AG04450 (cell line): ENCODE results near the gene GPR152. TPM values are rescaled to one million over a fixed set of nuclear protein-coding genes. Genes with fewer than 3 reads are reported as not detected.
A peak's percentile ranks its signal among the peaks of the same experiment; 100 is the strongest.

Experiments used
- CTCF ChIA-PET: fragments of 300-600, 350-600 bp; formaldehyde crosslinking; extraction: SDS; loops from one replicate; lab custom pipeline; 2022; ENCODE audit warnings: antibody characterized with exemption, inconsistent platforms; lab: Charles Lee
- POLR2A ChIA-PET: fragments of 350-600 bp; formaldehyde crosslinking; extraction: SDS; loops from one replicate; lab custom pipeline; 2021; ENCODE audit warnings: antibody characterized with exemption, inconsistent platforms; lab: Yijun Ruan, JAX
- DNase-seq: peaks from one replicate; pipeline ENCODE4 v3.0.0-alpha.2; 2011; ENCODE audit warnings: low read depth, low spot score
- H3K27ac ChIP-seq: one replicate; pipeline ENCODE4 v1.5.1; 2012; ENCODE audit warnings: low read depth, low read length, control low read depth
- H3K27me3 ChIP-seq: one replicate; pipeline ENCODE4 v1.6.0; 2012; ENCODE audit warnings: low read length; ENCODE audit not compliant: control insufficient read depth, insufficient read depth
- H3K4me3 ChIP-seq: 2 replicates; pipeline ENCODE4 v1.5.1; 2011; ENCODE audit warnings: mild to moderate bottlenecking, low read depth, low read length, control low read depth
- H3K9me3 ChIP-seq: 2 replicates; pipeline ENCODE4 v1.5.1; 2012; ENCODE audit warnings: low read length; ENCODE audit not compliant: control insufficient read depth, insufficient read depth
- polyA plus RNA-seq: library from polyadenylated mRNA; depleted of rRNA; stranded (reverse); fragments of >200 nt; gene quantifications from 2 replicates; pipeline ENCODE4 v1.2.3, GENCODE V29; 2011
- TF ChIP-seq, protein P1 (sequence below): IDR thresholded peaks from 2 replicates; pipeline ENCODE4 v1.5.1; 2011; ENCODE audit warnings: low read depth, low read length, control low read depth, inconsistent platforms

The GPR152 gene
- polyA plus RNA-seq, 1 experiment, result not detected

- no peak overlapping the region for H3K4me3 ChIP-seq
- ChIA-PET CTCF (interaction anchor here (0.5 kb wide), 1 partner anchor 77 kb away, joined by 4 read pairs; no protein-coding TSS in a partner anchor), POLR2A (no interaction called here)
- no peak for DNase-seq
- H3K27ac ChIP-seq, result no peak overlapping the region
- no peaks in the 10 kb centered on the region for H3K9me3 ChIP-seq
- H3K27me3 ChIP-seq, result no peaks in the 10 kb centered on the region
- TF ChIP-seq, protein P1, sequence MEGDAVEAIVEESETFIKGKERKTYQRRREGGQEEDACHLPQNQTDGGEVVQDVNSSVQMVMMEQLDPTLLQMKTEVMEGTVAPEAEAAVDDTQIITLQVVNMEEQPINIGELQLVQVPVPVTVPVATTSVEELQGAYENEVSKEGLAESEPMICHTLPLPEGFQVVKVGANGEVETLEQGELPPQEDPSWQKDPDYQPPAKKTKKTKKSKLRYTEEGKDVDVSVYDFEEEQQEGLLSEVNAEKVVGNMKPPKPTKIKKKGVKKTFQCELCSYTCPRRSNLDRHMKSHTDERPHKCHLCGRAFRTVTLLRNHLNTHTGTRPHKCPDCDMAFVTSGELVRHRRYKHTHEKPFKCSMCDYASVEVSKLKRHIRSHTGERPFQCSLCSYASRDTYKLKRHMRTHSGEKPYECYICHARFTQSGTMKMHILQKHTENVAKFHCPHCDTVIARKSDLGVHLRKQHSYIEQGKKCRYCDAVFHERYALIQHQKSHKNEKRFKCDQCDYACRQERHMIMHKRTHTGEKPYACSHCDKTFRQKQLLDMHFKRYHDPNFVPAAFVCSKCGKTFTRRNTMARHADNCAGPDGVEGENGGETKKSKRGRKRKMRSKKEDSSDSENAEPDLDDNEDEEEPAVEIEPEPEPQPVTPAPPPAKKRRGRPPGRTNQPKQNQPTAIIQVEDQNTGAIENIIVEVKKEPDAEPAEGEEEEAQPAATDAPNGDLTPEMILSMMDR, result no peak
Observed at GRCh38 chr11:67433536-67434394, 18.8 kb downstream of the GPR152 start.

DNA sequence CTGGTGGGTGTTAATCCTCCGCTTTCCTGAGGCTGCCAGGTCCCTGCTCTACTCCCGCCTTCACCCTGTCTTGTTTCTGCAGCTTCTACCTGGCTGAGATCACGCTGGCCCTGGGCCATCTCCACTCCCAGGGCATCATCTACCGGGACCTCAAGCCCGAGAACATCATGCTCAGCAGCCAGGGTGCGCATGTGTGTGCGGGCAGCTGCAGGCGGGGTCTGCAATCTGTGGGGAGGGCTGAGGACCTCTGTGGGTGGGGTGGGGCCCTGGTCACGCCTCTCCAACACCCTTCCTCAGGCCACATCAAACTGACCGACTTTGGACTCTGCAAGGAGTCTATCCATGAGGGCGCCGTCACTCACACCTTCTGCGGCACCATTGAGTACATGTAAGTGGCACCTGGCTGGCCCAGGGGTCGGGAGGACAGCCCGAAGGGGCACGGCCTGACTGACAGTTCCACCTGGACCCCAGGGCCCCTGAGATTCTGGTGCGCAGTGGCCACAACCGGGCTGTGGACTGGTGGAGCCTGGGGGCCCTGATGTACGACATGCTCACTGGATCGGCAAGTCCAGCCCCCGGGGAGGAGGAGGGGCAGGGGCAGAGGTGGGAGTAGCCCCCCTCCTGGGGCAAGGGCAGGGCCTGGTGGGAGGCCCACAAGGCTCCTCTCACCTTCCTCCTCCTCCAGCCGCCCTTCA, 19.7 kb downstream of the GPR152 start:
- TF ChIP-seq, protein P1, result no peak
- DNase-seq, result no peak
- Histone ChIP-seq H3K9me3 (no peaks in the 10 kb centered on the region), H3K27me3 (no peaks in the 10 kb centered on the region), H3K27ac (no peak overlapping the region), H3K4me3 (no peak overlapping the region)
- ChIA-PET CTCF (no interaction called here), POLR2A (no interaction called here)

DNA sequence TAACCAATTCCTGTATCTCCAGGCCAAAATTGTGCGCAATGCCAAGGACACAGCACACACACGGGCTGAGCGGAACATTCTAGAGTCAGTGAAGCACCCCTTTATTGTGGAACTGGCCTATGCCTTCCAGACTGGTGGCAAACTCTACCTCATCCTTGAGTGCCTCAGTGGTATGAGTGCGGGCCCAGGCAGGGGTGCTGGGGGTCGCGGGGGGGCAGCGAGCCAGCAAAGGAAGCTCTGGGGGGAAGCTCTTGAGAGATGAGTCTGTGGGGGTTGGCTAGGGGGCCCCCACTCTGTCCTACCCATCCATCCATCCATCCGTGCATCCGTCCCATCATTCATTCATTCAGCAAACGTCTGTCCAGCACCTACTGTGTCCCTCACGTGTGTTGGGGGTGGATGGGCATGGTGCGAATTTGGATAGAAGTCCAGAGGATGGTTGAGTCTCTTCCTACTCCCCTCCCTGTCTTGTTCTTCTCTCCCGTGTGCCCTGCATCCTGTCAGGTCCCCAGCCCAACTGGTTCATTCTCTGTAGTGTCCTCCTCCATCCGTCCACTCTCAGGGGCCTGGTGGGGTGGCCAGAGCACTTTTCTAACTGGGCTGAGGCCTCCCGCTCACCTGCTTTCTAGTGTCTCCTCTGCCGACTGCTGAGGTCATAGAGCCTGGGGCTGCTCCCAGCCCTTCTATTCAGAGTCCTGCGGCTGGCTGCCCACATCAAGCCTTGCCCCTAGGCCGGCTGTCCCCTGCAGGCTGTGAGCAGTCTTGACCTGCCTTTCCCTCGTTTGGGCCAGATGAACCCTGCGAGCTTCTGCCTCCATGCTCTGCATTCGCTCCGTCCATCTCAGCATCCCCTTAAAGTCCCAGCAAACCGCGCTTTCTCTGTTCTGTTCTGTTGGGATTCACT, 20.9 kb downstream of the GPR152 start:
- no peak overlapping the region for H3K27ac ChIP-seq
- TF ChIP-seq, protein P1, result no peak
- DNase-seq, result no peak
- H3K9me3 ChIP-seq, result no peaks in the 10 kb centered on the region
- H3K27me3 ChIP-seq, result no peaks in the 10 kb centered on the region
- no peak overlapping the region for H3K4me3 ChIP-seq
- ChIA-PET POLR2A (interaction anchor here (0.7 kb wide), 1 partner anchor 13 kb away, joined by 7 read pairs; no protein-coding TSS in a partner anchor), CTCF (no interaction called here)

DNA sequence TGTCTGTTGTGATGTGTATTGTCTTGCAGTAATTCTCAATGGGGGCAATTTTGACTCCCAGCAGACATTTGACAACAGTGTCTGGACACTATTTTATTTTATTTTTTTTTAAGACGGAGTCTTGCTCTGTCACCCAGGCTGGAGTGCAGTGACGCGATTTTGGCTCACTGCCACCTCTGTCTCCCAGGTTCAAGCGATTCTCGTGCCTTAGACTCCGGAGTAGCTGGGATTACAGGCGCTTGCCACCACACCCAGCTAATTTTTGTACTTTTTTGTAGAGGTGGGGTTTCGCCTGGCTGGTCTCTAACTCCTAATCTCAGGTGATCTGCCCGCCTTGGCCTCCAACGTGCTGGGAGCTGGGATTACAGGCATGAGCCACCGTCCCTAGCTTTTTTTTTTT, 22.8 kb downstream of the GPR152 start:
- Histone ChIP-seq H3K9me3 (no peaks in the 10 kb centered on the region), H3K27ac (no peak overlapping the region), H3K4me3 (0 out of 2 replicates have a peak overlapping the region, but pooled peaks have one; percentile 96), H3K27me3 (no peaks in the 10 kb centered on the region)
- ChIA-PET CTCF (interaction anchor here (1.6 kb wide), 1 partner anchor 79 kb away, joined by 4 read pairs; no protein-coding TSS in a partner anchor), POLR2A (no interaction called here)
- no peak for DNase-seq
- TF ChIP-seq, protein P1, result no peak
